Smooth muscle cell (in vitro differentiated cells): ENCODE results near the gene TOMM6. TPM values are rescaled to one million over a fixed set of nuclear protein-coding genes. Genes with fewer than 3 reads are reported as not detected.
A peak's percentile ranks its signal among the peaks of the same experiment; 100 is the strongest.

Experiments
- DNase-seq: peaks from one replicate; lab custom pipeline; 2025; ENCODE audit not compliant: unreplicated experiment; lab: John Stamatoyannopoulos, UW
- H2AFZ ChIP-seq: fragments of 200-600 bp; sonication (generic); 2 replicates; pipeline ENCODE4 v1.6.0; 2016; ENCODE audit warnings: antibody characterized with exemption, low read depth, mild to moderate bottlenecking
- H3F3A ChIP-seq: fragments of 200-600 bp; sonication (generic); 2 replicates; pipeline ENCODE4 v1.6.0; 2017; ENCODE audit warnings: antibody characterized with exemption, low read depth
- H3K27ac ChIP-seq: fragments of 200-600 bp; sonication (generic); 2 replicates; pipeline ENCODE4 v1.5.1; 2016; ENCODE audit warnings: low read depth, mild to moderate bottlenecking
- H3K27me3 ChIP-seq: fragments of 200-600 bp; sonication (generic); 2 replicates; pipeline ENCODE4 v1.6.1; 2016; ENCODE audit warnings: low read depth, mild to moderate bottlenecking
- H3K36me3 ChIP-seq: fragments of 200-600 bp; sonication (generic); 2 replicates; pipeline ENCODE4 v1.5.1; 2016; ENCODE audit warnings: low read depth
- H3K4me1 ChIP-seq: fragments of 200-600 bp; sonication (generic); 2 replicates; pipeline ENCODE4 v1.5.1; 2016; ENCODE audit warnings: low read depth
- H3K4me2 ChIP-seq: fragments of 200-600 bp; sonication (generic); 2 replicates; pipeline ENCODE4 v1.6.0; 2016; ENCODE audit warnings: mild to moderate bottlenecking
- H3K4me3 ChIP-seq: fragments of 200-600 bp; sonication (generic); 2 replicates; pipeline ENCODE4 v1.5.1; 2016; ENCODE audit warnings: mild to moderate bottlenecking
- H3K79me2 ChIP-seq: fragments of 200-600 bp; sonication (generic); 2 replicates; pipeline ENCODE4 v1.6.0; 2016; ENCODE audit warnings: low read depth, mild to moderate bottlenecking
- H3K9ac ChIP-seq: fragments of 200-600 bp; sonication (generic); 2 replicates; pipeline ENCODE4 v1.6.0; 2016; ENCODE audit warnings: low read depth
- H3K9me3 ChIP-seq: fragments of 200-600 bp; sonication (generic); replicated peaks from 2 replicates; pipeline ENCODE4 v1.5.1; 2016; ENCODE audit warnings: low read depth
- H4K20me1 ChIP-seq: fragments of 200-600 bp; sonication (generic); 2 replicates; pipeline ENCODE4 v1.6.0; 2016; ENCODE audit warnings: low read depth
- CTCF ChIP-seq: fragments of 200-600 bp; sonication (generic); IDR thresholded peaks from 2 replicates; pipeline ENCODE4 v1.5.1; 2017; ENCODE audit warnings: borderline replicate concordance, mild to moderate bottlenecking, antibody characterized with exemption; ENCODE audit not compliant: insufficient read depth, poor library complexity, severe bottlenecking
- WGBS: methylation state at CpG from one replicate; pipeline ENCODE4 v1.1.7; 2016; ENCODE audit warnings: low lambda C conversion rate; 5-methylcytosine and 5-hydroxymethylcytosine counted together
- polyA plus RNA-seq: library from polyadenylated mRNA; unstranded; fragments of >200 nt; fragmentation: Nextera tagmentation; extraction: Ambion mirVana; gene quantifications from 2 replicates; pipeline ENCODE4 v1.2.1, GENCODE V29; 2016
- total RNA-seq: library from RNA; depleted of rRNA; stranded (reverse); fragments of >200 nt; gene quantifications from 2 replicates; pipeline ENCODE4 v1.2.3, GENCODE V29; 2014

The TOMM6 gene
- total and polyA plus RNA-seq, 2 experiments from 2014 or later: 235 to 253 TPM

GRCh38 chr6:41798901-41799558 lies 11.5 kb downstream of the TOMM6 start:
- 92% methylated on average over 7 of the region's 7 CpGs for WGBS
- DNase-seq: no peak

GRCh38 chr6:41799559-41799911 lies 12.0 kb downstream of the TOMM6 start:
- Histone ChIP-seq H3F3A (no peaks in the 10 kb centered on the region), H3K4me1 (no peaks in the 10 kb centered on the region), H3K36me3 (no peaks in the 10 kb centered on the region), H3K4me2 (no peak overlapping the region), H3K9me3 (no peaks in the 10 kb centered on the region), H3K27ac (no peak overlapping the region), H3K79me2 (no peaks in the 10 kb centered on the region), H3K9ac (no peak overlapping the region), H3K4me3 (no peak overlapping the region), H3K27me3 (no peaks in the 10 kb centered on the region), H2AFZ (no peak overlapping the region), H4K20me1 (no peaks in the 10 kb centered on the region)
- DNase-seq: no peak
- TF ChIP-seq CTCF: no peak
- 96% methylated on average over 2 of the region's 2 CpGs for WGBS

More at GRCh38 chr6:41798901-41799558, 11.5 kb downstream of the TOMM6 start:
- no peak overlapping the region for H3K9ac ChIP-seq
- no peak overlapping the region for H2AFZ ChIP-seq
- no peaks in the 10 kb centered on the region for H3K36me3 ChIP-seq
- H3K79me2 ChIP-seq: no peaks in the 10 kb centered on the region
- H3K4me3 ChIP-seq: no peak overlapping the region
- H3K4me1 ChIP-seq: no peaks in the 10 kb centered on the region
- H3K27ac ChIP-seq: no peak overlapping the region
- no peaks in the 10 kb centered on the region for H3K9me3 ChIP-seq
- no peaks in the 10 kb centered on the region for H4K20me1 ChIP-seq
- no peak overlapping the region for H3K4me2 ChIP-seq
- no peaks in the 10 kb centered on the region for H3F3A ChIP-seq
- no peak for TF ChIP-seq CTCF
- H3K27me3 ChIP-seq: no peaks in the 10 kb centered on the region

GRCh38 chr6:41801380-41801779 lies 13.9 kb downstream of the TOMM6 start:
- Histone ChIP-seq H3K27me3 (no peaks in the 10 kb centered on the region), H2AFZ (no peak overlapping the region), H4K20me1 (no peaks in the 10 kb centered on the region), H3K79me2 (no peaks in the 10 kb centered on the region), H3K9ac (no peak overlapping the region), H3K27ac (no peak overlapping the region), H3K9me3 (no peaks in the 10 kb centered on the region), H3K36me3 (no peaks in the 10 kb centered on the region), H3K4me2 (no peak overlapping the region), H3F3A (no peaks in the 10 kb centered on the region), H3K4me3 (no peak overlapping the region), H3K4me1 (no peaks in the 10 kb centered on the region)
- 74% methylated on average over 2 of the region's 2 CpGs for WGBS
- no peak for DNase-seq
- peak; percentile 40 for TF ChIP-seq CTCF
